SIG-M5 treated with dmso at 0.1 percent for 504 hours (cell line): ENCODE measurements around the gene PLA2G15.
A peak's percentile ranks its signal among the peaks of the same experiment; 100 is the strongest.

Source experiments
- DNase-seq: peaks from one replicate; lab custom pipeline; 2025; ENCODE audit not compliant: unreplicated experiment; lab: John Stamatoyannopoulos, UW

PLA2G15 gene

DNA sequence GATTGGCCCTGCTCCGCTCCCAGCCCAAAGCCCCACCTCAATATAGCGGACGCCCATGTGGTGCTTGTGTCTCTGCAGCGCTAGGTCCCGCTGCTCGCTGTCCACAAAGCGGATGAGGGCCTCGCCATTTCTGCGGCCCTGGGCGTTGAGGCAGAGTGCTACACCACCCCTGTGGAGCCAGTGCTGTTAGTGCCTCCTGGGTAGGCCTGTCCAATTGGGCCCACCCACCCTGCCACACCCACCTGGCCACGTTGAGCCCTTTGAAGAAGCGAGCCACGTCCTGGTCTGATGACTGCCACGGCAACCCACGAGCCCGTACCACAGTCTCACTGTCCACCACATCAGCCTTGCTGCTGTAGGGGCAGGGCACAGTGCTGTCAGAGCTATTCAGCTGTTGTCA is 12.8 kb upstream of the PLA2G15 start:
- DNase-seq, result no peak

DNA sequence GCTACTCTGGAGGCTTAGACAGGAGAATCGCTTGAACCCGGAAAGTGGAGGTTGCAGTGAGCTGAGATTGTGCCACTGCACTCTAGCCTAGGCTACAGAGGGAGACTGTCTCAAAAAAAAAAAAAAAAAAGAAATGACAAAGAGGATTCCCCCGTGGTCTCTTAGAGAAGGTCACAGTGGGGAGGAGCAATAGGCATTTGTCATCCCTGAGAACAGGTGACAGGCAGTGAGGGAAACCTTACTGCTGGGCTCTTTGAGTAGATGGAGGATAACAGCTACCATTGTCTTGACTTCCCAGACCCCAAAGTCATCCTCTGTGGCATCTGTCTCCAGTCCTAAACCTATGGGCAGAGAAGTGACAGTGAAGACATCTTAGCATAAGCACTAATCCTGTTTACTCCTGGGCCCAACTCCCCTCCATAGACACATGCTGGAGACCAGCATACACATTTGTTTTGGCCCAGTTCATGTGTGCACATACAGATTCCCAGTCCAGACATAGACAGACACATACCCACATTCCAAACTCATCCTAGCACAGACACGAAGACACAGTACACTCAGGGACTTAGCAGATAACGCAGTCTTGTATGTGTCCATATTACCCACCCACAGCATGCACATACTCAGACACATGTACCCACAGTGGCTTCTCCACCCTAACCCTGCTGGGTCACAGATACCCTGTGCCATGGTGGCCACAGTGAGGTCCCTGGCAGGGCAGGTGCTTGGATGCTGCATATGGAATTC is 11.9 kb upstream of the PLA2G15 start:
- DNase-seq, result no peak

DNA sequence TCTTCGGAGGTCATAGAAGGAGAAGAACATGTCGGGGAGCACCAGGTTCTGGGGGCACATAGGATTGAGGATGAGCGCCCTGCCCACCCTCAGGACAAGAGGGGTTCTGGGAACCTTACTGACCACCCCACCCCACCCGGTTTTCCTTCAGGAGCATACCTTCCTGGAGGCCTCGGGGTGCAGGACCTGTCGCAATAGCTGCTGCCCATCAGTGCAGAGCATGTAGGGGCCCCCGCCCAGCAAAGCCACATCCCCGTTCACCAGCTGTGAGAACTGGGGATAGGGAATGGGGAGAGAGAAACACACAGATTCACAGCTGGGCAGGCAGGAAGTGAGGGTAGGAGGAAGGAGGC is 11.4 kb upstream of the PLA2G15 start:
- DNase-seq, result no peak

DNA sequence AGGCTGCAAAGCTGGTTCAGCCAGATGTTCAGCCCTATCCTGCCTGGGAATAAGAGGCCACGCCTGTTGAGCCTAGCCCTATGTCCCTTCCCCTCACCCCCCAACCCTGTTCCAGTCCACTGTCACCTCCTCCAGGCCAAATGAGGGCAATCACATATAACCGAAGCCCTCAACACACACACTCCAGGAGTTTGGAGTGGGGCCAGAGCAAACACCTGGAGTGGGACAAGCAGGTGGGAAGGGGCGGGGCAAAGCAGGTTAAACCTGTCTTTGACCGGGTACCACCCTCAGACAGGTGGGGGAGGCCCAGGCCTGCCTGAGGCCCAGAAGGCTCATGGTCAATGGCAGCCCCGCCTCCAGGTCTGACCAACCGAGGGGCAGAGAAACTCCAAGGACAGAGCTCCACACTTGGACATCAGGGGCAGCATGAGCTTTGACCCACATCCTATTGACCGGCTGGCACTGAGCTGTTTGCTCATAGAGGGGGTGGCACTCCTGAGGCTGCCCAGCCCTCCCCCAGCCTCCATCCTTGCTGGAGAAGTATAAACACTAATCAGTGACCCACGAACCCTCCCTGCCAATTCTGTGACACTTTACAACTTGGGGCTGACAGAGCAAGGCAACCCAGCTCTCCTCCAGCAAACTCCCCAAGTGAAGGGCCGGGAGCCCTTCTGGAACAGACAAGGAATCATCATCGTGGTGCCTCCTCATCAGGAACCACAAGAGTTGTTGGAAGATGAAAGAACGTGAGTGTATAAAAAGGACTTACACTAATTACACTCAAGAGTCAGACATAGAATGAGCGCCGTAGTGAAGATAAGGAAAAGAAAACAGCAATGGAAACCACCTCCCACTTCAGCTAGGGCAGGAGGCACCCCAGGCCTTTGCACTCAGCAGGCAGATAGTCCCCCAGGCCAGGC is 10.7 kb upstream of the PLA2G15 start:
- DNase-seq, result peak; percentile 66

DNA sequence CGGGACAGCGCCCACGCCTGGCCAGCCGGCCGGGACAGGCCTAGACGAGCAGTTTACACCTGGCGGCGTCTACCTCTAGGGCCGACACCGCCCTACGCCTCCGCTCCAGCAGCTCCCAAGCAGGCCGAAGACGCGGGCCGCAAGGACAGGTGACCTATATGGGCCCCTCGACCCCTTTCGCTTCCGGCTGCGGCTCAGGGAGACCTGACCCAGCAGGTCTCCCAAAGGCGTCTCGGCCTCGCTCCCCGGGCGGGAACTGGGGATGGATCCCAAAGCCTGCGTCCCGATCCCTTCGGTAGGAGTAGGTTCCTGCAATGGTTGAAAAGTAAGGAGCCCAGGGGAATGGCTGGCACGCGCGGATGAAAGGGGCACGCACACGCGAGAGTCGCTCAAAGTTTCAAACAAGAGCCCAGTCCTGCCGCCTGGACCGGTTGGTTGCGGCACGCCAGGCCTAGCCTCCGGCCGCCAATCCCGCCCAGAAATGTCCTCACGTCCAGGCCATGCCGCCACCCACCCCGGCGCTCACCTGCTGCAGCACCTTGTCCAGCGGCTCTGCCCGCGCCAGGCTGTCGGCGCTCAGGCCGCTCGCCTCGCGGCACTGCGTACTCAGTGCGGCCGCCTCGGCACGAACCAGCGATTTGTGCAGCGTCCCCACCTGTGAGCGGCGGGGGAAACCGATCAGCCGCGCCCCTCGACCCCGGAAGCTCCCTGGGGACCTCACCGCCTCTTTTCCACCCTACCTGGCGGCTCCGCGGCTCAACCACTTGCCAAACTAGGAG is 9.9 kb upstream of the PLA2G15 start:
- no peak for DNase-seq

DNA sequence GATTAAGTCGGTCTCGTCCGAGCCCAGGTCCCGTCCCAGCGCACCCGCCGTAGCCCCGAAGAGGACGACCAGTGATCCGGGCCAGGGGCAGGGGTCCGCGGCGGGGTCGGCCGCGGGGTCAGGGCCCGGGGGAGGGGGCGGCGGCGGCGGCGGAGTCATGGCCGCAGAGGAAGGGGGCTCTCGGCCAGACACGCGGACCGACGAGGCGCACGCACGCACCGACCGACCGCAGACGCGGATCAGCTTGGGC is 9.4 kb upstream of the PLA2G15 start, which contains the start of gene ESRP2:
Gene ESRP2 (minus strand): TSS at position 241 of the 250 bp plus-strand sequence. CDS start 82 bp downstream, at position 159.
- DNase-seq, result no peak

DNA sequence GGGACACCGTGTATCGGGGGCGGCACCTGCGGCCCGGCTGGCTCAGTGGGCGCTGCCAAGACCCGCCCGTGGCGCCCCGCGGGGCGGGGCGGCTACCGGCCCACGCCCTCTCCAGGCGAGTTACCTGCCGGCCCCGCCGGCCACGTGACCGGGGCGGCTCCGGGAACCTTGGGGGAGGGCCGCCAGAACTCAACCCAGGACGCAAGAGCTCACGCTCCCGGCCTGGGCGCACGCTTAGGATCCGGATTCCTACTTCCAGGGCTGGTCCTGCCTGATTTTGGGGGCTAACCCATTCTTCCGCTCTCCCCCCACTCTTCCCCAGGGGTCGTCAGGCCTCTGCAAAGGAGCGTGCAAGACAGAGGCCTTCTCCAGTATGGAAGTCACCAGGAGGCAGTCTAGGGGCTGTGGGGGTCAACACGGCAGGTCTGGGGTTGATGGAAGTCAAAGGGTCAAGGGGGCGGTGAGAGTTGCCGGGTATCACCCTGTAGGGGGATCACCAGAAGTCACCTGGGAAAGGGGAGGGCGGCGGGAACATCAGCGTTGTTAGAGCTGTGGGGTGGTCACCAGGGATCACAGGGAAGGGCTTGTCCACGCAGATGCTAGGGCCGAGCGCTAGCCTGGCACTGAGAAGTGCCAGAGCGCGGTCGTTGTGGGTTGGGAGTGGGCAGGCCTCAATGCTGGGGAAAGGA is 8.9 kb upstream of the PLA2G15 start:
- peak; percentile 31 for DNase-seq

DNA sequence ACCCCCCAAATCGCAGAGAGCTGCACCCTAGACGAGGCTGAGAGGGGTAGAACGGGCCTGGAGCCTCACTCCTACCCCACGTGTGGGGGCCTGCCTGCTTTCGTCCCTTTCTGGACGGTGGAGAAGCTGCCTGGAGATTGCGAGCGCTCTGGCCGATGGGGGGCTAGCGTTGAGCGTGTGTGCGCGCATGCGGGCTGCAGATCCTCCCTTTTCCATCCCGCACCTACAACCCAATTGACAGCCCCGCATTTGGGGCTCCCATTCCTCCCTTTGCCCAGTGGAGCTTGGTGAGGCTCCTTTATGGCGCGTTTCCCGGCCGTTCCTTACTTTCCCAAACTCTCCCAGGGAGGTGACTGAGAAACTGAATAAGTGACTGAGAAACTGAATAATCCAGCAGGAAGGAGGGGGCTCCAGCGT is 8.3 kb upstream of the PLA2G15 start:
- DNase-seq, result no peak

DNA sequence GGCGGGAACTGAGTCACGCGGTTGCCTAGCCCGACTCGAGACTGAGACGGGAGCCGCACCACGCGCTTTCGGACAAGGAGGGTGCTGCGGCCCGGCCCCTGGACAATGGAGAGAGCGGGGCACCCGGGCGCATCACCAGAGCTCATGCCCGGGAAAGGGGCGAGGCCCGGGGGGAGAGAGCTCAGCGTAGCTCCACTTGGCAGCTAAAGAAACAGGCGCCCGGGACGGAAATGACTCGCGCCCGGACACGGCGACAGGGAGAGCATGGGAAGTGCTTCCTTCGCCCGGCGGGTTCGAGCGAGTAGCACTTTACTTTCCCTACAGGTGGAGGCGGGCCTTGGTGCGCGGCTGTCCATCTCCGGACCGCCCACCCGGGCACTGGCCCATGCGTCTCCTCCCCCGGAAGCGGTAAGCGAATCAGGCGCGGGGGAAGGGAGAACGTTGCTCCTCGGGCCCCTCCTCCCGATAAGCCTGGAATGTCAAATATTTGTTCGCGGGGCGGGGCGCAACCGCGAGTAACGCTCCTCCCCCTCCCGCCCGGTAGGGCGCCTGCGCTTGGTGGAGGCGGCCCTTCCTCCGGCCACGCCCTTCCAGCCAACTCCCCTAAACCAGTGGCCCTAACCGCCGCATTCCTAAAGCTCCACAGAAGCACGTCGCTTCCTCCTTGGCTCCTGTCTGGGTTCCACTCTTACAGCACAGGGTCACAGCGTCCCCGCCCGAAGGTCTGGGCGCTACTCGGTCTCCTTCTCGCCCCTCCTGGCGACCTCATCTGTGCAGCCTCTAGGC is 7.7 kb upstream of the PLA2G15 start:
- peak; percentile 93 for DNase-seq

DNA sequence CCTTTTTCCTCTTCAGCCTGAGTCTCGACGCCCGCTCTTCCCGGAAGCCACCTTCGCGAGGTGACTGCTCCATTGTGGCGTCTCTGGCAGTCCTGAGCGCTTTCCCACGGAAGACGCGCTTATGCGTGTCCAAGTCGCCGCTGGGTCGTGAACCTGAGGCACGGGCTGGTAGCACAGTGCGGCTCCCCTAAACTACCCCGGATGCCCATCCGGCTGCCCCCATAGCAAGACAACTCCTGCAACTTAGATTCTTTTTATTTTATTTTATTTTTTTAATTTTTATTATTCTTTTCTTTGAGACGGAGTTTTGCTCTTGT is 7.2 kb upstream of the PLA2G15 start:
- DNase-seq, result no peak

DNA sequence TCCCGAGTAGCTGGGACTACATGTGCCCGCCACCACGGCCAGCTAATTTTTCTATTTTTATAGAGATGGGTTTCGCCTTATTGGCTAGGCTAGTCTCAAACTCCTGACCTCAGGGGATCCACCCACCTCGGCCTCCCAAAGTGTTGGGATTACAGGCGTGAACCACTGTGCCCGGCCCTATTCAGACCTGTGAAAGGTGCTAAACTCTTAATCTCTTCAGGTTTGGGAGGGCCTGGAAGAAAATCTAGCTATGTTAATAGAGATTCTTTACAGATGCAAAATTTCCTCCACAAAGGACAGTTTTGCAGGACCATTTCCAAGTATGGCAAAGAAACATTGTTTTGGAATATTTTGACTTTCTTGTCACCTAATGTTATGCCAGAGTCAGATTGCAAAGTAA is 3.1 kb upstream of the PLA2G15 start:
- no peak for DNase-seq

DNA sequence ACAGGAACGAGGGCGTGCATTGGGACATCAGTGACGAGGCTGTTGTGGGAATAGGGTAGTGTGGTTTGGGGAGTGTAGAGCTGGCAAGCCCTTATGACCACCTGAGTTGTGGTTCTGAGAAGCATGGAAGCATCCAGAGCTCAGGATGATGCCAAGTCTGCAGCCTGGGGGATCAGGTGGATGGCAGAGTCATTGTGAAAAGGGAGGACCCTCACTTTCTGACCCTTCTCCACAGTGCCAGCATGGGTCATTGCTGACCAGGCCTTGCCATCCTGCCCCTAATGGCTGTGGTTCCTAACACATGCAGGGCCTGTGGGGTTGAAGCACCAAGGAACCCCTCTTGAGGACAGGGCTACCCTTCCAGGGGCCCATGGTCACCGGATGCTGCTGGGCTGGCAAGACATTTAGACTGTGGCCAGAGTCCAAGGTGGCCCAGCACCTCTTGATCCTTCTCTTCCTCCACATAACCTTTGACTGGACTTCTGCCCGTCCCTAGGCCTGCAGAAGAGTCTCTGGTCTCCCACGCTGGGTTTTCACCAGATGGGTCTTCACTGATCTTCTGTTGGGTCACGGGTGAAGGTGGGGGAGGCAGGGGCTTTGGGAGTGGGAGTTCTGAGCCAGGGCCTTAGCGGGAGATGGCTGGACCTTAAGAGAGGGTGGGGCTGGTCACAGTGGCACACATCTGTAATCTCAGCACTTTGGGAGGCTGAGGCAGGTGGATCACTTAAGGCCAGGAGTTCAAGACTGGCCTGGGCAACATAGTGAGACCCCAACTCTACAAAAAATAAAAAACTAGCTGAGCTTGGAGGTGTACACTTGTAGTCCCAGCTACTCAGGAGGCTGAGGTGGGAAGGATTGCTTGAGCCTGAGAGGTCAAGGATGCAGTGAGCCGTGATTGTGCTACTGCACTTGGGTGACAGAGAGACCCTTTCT is 2.0 kb upstream of the PLA2G15 start:
- DNase-seq, result no peak

DNA sequence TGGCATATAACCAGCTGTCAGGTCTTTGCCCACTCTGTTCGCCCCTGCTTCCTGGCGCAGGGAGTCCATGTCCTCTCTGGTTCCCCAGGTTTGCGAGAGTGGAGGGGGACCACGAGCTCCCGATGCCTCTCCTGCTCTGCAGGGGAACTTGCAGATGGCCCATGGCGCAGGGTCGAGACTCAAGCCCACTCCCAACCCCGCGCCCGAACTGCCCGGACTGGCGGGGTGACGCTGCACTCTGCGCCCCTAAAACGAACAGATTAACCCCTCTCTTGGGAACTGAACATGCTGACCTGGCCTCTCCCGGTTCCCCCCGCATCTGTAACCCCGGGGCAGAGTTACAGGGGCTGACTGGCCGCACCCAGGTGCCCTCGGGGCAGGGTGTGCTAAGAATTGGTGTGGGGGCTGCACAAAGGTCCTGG is 681 bp upstream of the PLA2G15 start:
- DNase-seq, result no peak

DNA sequence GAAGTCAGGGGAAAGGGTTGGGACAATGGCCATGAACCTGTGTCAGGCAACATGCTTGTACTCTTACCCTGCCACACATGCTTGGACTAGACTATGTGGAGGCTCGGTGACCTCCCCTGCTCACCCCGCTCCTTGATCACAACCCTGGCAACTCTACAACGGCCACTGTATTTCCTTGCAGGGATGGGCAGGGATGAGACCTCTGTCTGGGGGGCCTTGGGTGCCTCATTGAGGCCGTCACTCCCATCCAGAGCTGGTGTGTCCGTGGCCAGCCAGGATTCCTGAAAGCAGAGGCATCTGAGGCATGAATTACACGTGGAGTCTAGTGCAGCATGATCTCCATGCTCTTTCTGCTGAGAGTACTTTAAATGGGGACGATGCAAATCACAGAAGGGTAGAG is 948 bp downstream of the PLA2G15 start:
- no peak for DNase-seq

DNA sequence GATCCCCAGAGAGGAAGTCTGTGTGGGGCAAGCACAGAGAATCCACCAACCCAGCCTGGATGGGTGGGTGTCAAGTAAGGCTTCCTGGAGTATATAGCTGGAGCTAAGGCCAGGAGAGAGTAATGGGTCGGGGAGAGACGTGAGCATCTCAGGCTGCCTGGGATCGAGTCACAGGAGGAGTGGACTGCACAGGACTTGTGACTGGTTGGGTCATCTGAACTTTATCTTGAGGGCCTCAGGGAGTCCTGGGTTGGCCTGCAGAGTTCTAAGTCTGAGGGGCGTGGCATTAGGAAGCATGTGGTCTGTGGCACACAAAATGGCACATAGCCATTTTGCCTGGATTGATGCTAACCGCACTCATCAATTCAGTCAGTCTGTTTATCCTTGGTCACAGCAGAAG is 1.5 kb downstream of the PLA2G15 start:
- no peak for DNase-seq

DNA sequence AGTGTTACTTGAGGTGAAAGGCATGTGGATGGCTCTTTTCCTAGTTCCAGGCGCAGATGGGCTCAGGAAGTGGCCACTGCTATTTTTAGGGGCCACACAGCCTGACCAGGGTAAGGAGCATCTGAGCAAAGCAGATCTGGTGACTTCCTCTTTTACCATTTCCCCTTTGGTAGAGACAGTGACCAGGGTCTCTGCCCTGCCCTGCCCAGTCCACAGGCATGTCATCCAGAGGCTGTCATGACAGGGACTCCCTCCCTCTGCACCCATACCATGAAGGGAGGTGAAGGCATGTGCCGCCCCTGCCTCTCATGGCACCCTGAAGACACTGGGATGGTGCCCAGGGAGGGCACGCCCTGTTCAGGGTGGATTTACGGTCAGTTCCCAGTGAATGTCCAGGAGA is 2.2 kb downstream of the PLA2G15 start:
- DNase-seq, result no peak

DNA sequence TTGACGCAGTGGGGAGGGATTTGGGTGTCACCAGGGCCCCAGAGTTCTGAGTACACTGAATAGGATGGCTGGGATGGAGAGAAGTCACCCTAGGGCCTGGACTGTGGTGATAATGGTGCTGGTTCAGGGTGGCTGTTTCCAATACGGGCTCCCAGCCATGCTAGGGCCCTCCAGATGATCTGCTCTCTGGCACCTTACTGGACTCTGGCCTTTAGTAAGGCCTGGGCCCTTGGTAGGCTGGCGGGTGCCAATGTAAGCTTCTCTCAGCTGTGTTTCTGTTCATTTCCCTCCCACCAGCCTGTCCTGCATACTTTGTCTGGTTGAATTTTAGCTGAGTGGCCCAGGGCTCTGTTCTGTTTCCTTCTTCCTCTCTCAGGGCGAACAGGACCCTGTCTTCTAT is 2.8 kb downstream of the PLA2G15 start:
- DNase-seq, result no peak

DNA sequence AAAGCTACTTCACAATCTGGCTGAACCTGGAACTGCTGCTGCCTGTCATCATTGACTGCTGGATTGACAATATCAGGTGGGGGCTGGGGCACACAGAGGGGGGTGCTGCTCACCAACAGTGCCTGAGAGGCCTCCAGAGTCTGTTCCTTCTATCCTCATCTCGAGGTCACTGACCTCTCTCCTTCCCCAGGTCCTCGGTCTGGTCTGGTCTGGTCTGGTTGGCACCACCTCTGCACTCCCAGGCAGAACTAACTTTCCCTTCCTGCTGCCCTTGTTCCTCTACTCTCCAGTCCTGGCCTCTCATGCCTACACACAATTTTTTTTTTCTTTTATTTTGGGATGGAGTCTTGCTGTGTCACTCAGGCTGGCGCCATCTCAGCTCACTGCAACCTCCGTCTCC is 4.2 kb downstream of the PLA2G15 start:
- DNase-seq, result no peak

DNA sequence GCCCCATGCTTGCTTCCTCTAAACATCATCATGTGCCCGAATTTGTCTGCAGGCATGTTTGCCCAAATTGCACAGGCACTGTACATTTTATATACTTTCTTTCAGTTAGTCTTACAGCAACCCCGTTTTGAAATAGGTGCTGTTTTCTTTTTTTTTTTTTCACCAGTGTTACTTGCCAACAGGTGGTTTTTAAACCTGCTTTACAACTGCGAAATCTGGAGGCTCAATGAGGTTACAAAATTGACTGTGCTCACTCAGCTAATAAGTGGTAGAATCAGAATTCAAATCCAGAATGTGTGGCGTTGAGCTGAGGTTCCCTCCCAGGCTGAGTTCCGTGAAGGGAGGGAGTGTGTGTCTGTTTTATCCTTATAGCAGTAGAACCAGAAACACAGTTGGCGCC is 5.8 kb downstream of the PLA2G15 start:
- no peak for DNase-seq

DNA sequence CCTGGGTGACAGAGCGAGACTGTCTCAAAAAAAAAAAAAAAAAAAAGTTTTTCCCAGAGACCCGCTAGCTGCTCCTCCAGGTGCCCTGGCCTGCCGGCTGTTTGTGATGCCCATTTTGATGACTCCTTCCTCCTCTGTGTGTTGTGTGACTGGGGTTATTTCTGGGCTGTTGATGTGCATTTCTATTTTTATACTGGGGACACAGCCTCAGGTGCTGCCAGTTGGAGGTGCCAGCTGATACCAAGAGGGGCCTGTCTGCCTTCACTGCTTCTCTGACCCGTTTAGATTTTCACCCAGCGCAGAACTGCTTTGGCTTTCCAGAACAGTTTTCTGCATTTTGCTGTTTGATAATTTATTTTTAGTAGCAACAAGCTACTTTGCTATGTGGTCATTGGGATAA is 6.7 kb downstream of the PLA2G15 start:
- no peak for DNase-seq
